NCI-H748 (cell line): ENCODE data around the gene DOCK2.
A peak's percentile ranks its signal among the peaks of the same experiment; 100 is the strongest.
"Not testable (repeated sequence)": the region's sequence is repeated elsewhere in the genome, so short reads cannot be mapped to it uniquely, and the experiment has no call there.

Source experiments
- DNase-seq: peaks from one replicate; lab custom pipeline; 2025; ENCODE audit not compliant: unreplicated experiment; lab: John Stamatoyannopoulos, UW

The DOCK2 gene

GRCh38 chr5:170078931-170079330, 441.9 kb downstream of the DOCK2 start:
- DNase-seq, result no peak

- no peak for DNase-seq
Measured at GRCh38 chr5:170080217-170080616, 443.1 kb downstream of the DOCK2 start.

- DNase-seq, result no peak
Measured at GRCh38 chr5:170080786-170081445, 443.8 kb downstream of the DOCK2 start.

GRCh38 chr5:170081616-170082015, 444.5 kb downstream of the DOCK2 start:
- no peak for DNase-seq

- DNase-seq, result no peak
Measured at GRCh38 chr5:170082701-170083100, 445.6 kb downstream of the DOCK2 start.

- DNase-seq, result no peak
Measured at GRCh38 chr5:170087168-170087817, 450.2 kb downstream of the DOCK2 start.

GRCh38 chr5:170092455-170093101, 455.5 kb downstream of the DOCK2 start:
- no peak for DNase-seq

GRCh38 chr5:170094329-170094728, 457.3 kb downstream of the DOCK2 start:
- DNase-seq, result not testable (repeated sequence)

- no peak for DNase-seq
Measured at GRCh38 chr5:170095646-170096045, 458.6 kb downstream of the DOCK2 start.

GRCh38 chr5:170097934-170098333, 460.9 kb downstream of the DOCK2 start:
- DNase-seq, result no peak

GRCh38 chr5:170100066-170100943, 463.2 kb downstream of the DOCK2 start:
- peak; percentile 84 for DNase-seq

GRCh38 chr5:170103447-170103846, 466.4 kb downstream of the DOCK2 start:
- no peak for DNase-seq

GRCh38 chr5:170104299-170104698, 467.2 kb downstream of the DOCK2 start:
- DNase-seq, result no peak

- DNase-seq, result no peak
Measured at GRCh38 chr5:170104710-170105109, 467.6 kb downstream of the DOCK2 start.

- peak; percentile 90 for DNase-seq
Measured at GRCh38 chr5:170105642-170106611, 468.9 kb downstream of the DOCK2 start, which contains the start of gene FOXI1. Gene FOXI1, plus strand, starts transcription at chr5:170105897. Its CDS starts 61 bp downstream, at chr5:170105958.

GRCh38 chr5:170107674-170108073, 470.6 kb downstream of the DOCK2 start:
- DNase-seq, result no peak

- DNase-seq, result no peak
Measured at GRCh38 chr5:170108266-170108785, 471.3 kb downstream of the DOCK2 start.

GRCh38 chr5:170109059-170110031, 472.3 kb downstream of the DOCK2 start:
- no peak for DNase-seq
